ENCODE measurements around the gene GPX2.

- TF ChIP-seq CTCF (IDR thresholded peaks at IDR 0.05) (no peak), POLR2A (IDR thresholded peaks at IDR 0.05) (no peak)
Observed at GRCh38 chr14:64947710-64948611, 5.4 kb upstream of the GPX2 start.
